Stimulated activated CD8-positive, alpha-beta memory T cell treated with anti-CD3 and anti-CD28 coated beads, Interleukin-4, amount 100 ng/mL, for 48 hours (primary cell): ENCODE data around the gene GLS2.

Experiments
- DNase-seq: peaks from one replicate; pipeline ENCODE4 v3.0.0-alpha.2; 2020

Gene GLS2

GRCh38 chr12:56437430-56438176 is 50.4 kb downstream of the GLS2 start:
- DNase-seq, result no peak

GRCh38 chr12:56434828-56435227 is 53.1 kb downstream of the GLS2 start:
- no peak for DNase-seq

- no peak for DNase-seq
Observed at GRCh38 chr12:56431850-56432249, 56.1 kb downstream of the GLS2 start.

- DNase-seq, result no peak
Observed at GRCh38 chr12:56431288-56431687, 56.7 kb downstream of the GLS2 start.

- no peak for DNase-seq
Observed at GRCh38 chr12:56425940-56426438, 62.0 kb downstream of the GLS2 start.

GRCh38 chr12:56425193-56425592 is 62.8 kb downstream of the GLS2 start:
- no peak for DNase-seq
